Measurements from ENCODE around the gene FERMT2.

Gene FERMT2

GRCh38 chr14:52906141-52906601 is 44.7 kb downstream of the FERMT2 start:
- Histone ChIP-seq H4K20me1 (no peaks in the 10 kb centered on the region), H3K4me1 (peaks cover 22% of the 10 kb centered on the region), H3K36me3 (no peaks in the 10 kb centered on the region), H3K4me3 (no peak overlapping the region), H3K27me3 (no peaks in the 10 kb centered on the region), H3K9ac (no peak overlapping the region), H3K9me3 (peaks cover 8% of the 10 kb centered on the region; the same call in 1 of the 2 replicates), H3K4me2 (peak overlapping the region; percentile 35), H3K27ac (no peak overlapping the region)
- TF ChIP-seq Cebpa-rat (IDR thresholded peaks at IDR 0.05), result no peak

GRCh38 chr14:52902971-52903619 is 47.8 kb downstream of the FERMT2 start:
- Histone ChIP-seq H3K9me3 (peaks cover 3% of the 10 kb centered on the region; the same call in 1 of the 2 replicates), H3K4me2 (no peak overlapping the region), H3K27ac (no peak overlapping the region), H3K9ac (no peak overlapping the region), H3K4me1 (peaks cover 22% of the 10 kb centered on the region), H3K27me3 (no peaks in the 10 kb centered on the region), H4K20me1 (no peaks in the 10 kb centered on the region), H3K36me3 (no peaks in the 10 kb centered on the region), H3K4me3 (no peak overlapping the region)
- no peak for TF ChIP-seq Cebpa-rat (IDR thresholded peaks at IDR 0.05)

- no peaks in the 10 kb centered on the region for H4K20me1 ChIP-seq
- H3K9me3 ChIP-seq, result no peaks in the 10 kb centered on the region
- no peaks in the 10 kb centered on the region for H3K27me3 ChIP-seq
- no peak for TF ChIP-seq Cebpa-rat (IDR thresholded peaks at IDR 0.05)
- H3K27ac ChIP-seq, result no peak overlapping the region
- H3K4me3 ChIP-seq, result no peak overlapping the region
- H3K4me2 ChIP-seq, result no peak overlapping the region
- no peaks in the 10 kb centered on the region for H3K36me3 ChIP-seq
- H3K9ac ChIP-seq, result no peak overlapping the region
- peaks cover 27% of the 10 kb centered on the region for H3K4me1 ChIP-seq
These were observed 49.4 kb downstream of the FERMT2 start for GRCh38 chr14:52901357-52901980.

- no peaks in the 10 kb centered on the region for H3K9me3 ChIP-seq
- no peak overlapping the region for H3K9ac ChIP-seq
- no peak overlapping the region for H3K4me2 ChIP-seq
- TF ChIP-seq Cebpa-rat (IDR thresholded peaks at IDR 0.05), result no peak
- peaks cover 28% of the 10 kb centered on the region for H3K4me1 ChIP-seq
- no peak overlapping the region for H3K27ac ChIP-seq
- no peaks in the 10 kb centered on the region for H3K27me3 ChIP-seq
- no peak overlapping the region for H3K4me3 ChIP-seq
- H3K36me3 ChIP-seq, result no peaks in the 10 kb centered on the region
- no peaks in the 10 kb centered on the region for H4K20me1 ChIP-seq
These were observed 50.1 kb downstream of the FERMT2 start for GRCh38 chr14:52900731-52901130.

- no peaks in the 10 kb centered on the region for H4K20me1 ChIP-seq
- no peaks in the 10 kb centered on the region for H3K36me3 ChIP-seq
- peaks cover 33% of the 10 kb centered on the region for H3K4me1 ChIP-seq
- no peak overlapping the region for H3K9ac ChIP-seq
- no peak overlapping the region for H3K4me3 ChIP-seq
- no peak overlapping the region for H3K27ac ChIP-seq
- TF ChIP-seq Cebpa-rat (IDR thresholded peaks at IDR 0.05), result no peak
- H3K27me3 ChIP-seq, result no peaks in the 10 kb centered on the region
- no peaks in the 10 kb centered on the region for H3K9me3 ChIP-seq
- H3K4me2 ChIP-seq, result no peak overlapping the region
These were observed 52.4 kb downstream of the FERMT2 start for GRCh38 chr14:52898496-52898895.

- Histone ChIP-seq H3K27ac (peak overlapping the region; percentile 59), H3K4me2 (peak overlapping the region; percentile 71), H3K9ac (no peak overlapping the region), H3K36me3 (no peaks in the 10 kb centered on the region), H3K9me3 (no peaks in the 10 kb centered on the region), H3K4me1 (peaks cover 33% of the 10 kb centered on the region), H4K20me1 (no peaks in the 10 kb centered on the region), H3K4me3 (no peak overlapping the region), H3K27me3 (no peaks in the 10 kb centered on the region)
- TF ChIP-seq Cebpa-rat (IDR thresholded peaks at IDR 0.05), result no peak
These were observed 55.9 kb downstream of the FERMT2 start for GRCh38 chr14:52895000-52895399.

GRCh38 chr14:52891800-52892199 is 59.0 kb downstream of the FERMT2 start:
- Histone ChIP-seq H3K4me3 (no peak overlapping the region), H3K36me3 (no peaks in the 10 kb centered on the region), H3K9me3 (no peaks in the 10 kb centered on the region), H3K4me1 (peaks cover 31% of the 10 kb centered on the region), H3K4me2 (no peak overlapping the region), H3K9ac (no peak overlapping the region), H4K20me1 (no peaks in the 10 kb centered on the region), H3K27ac (no peak overlapping the region), H3K27me3 (no peaks in the 10 kb centered on the region)
- no peak for TF ChIP-seq Cebpa-rat (IDR thresholded peaks at IDR 0.05)

- H4K20me1 ChIP-seq, result no peaks in the 10 kb centered on the region
- H3K9ac ChIP-seq, result no peak overlapping the region
- H3K36me3 ChIP-seq, result no peaks in the 10 kb centered on the region
- no peak for TF ChIP-seq Cebpa-rat (IDR thresholded peaks at IDR 0.05)
- no peak overlapping the region for H3K4me3 ChIP-seq
- H3K4me2 ChIP-seq, result no peak overlapping the region
- H3K9me3 ChIP-seq, result no peaks in the 10 kb centered on the region
- no peak overlapping the region for H3K27ac ChIP-seq
- peaks cover 5% of the 10 kb centered on the region for H3K4me1 ChIP-seq
- no peaks in the 10 kb centered on the region for H3K27me3 ChIP-seq
These were observed 61.7 kb downstream of the FERMT2 start for GRCh38 chr14:52888839-52889838.

- Histone ChIP-seq H3K4me3 (no peak overlapping the region), H3K27ac (no peak overlapping the region)
These were observed 62.7 kb downstream of the FERMT2 start for GRCh38 chr14:52888159-52888558.

More at GRCh38 chr14:52888159-52888558, 62.7 kb downstream of the FERMT2 start:
- H3K9ac ChIP-seq, result no peak overlapping the region
- no peaks in the 10 kb centered on the region for H4K20me1 ChIP-seq
- H3K36me3 ChIP-seq, result no peaks in the 10 kb centered on the region
- no peaks in the 10 kb centered on the region for H3K27me3 ChIP-seq
- H3K4me1 ChIP-seq, result no peaks in the 10 kb centered on the region
- H3K4me2 ChIP-seq, result no peak overlapping the region
- TF ChIP-seq Cebpa-rat (IDR thresholded peaks at IDR 0.05), result no peak
- no peaks in the 10 kb centered on the region for H3K9me3 ChIP-seq

Measured in BLaER1 (cell line).